Nephron (organoid): ENCODE results near the gene HES2.

Experiments used
- H3K27ac Mint-ChIP-seq, 3 experiments: 2 replicates each; pipeline ENCODE4 v1.8.0; 2020; ENCODE audit warnings: mixed read lengths in 3 of 3, mild to moderate bottlenecking in 2 of 3, moderate library complexity in 1 of 3
- H3K27me3 Mint-ChIP-seq: 2 replicates; pipeline ENCODE4 v1.8.0; 2021; ENCODE audit warnings: low read depth, mild to moderate bottlenecking, moderate library complexity, mixed read lengths
- H3K36me3 Mint-ChIP-seq: 2 replicates; pipeline ENCODE4 v1.8.0; 2020; ENCODE audit warnings: low read depth, mixed read lengths
- H3K4me1 Mint-ChIP-seq: 2 replicates; pipeline ENCODE4 v1.8.0; 2020; ENCODE audit warnings: mixed read lengths
- H3K4me3 Mint-ChIP-seq, 3 experiments: 2 replicates each; pipeline ENCODE4 v1.8.0; 2020; ENCODE audit warnings: mild to moderate bottlenecking in 3 of 3, mixed read lengths in 3 of 3, moderate library complexity in 2 of 3
- H3K9me3 Mint-ChIP-seq: 2 replicates; pipeline ENCODE4 v1.8.0; 2020; ENCODE audit warnings: mixed read lengths
- CTCF ChIP-seq, 3 experiments: fragments of 200-600 bp; sonication (generic); IDR thresholded peaks; one replicate each; pipeline ENCODE4 v1.5.0; 2021; ENCODE audit warnings: antibody characterized with exemption in 3 of 3; ENCODE audit not compliant: unreplicated experiment in 3 of 3

HES2 gene

GRCh38 chr1:6426972-6427350 is 7.2 kb upstream of the HES2 start:
- H3K4me3 Mint-ChIP-seq, result no peak overlapping the region
- peaks cover 7% of the 10 kb centered on the region for H3K4me1 Mint-ChIP-seq
- TF ChIP-seq CTCF (IDR thresholded peaks at IDR 0.05; ENCODE audit: unreplicated experiment in 3 of 3), result no peak
- no peaks in the 10 kb centered on the region for H3K9me3 Mint-ChIP-seq
- no peak overlapping the region for H3K27ac Mint-ChIP-seq
- H3K27me3 Mint-ChIP-seq, result peaks cover 71% of the 10 kb centered on the region
- no peaks in the 10 kb centered on the region for H3K36me3 Mint-ChIP-seq

GRCh38 chr1:6426277-6426971 is 6.7 kb upstream of the HES2 start:
- no peaks in the 10 kb centered on the region for H3K9me3 Mint-ChIP-seq
- no peak overlapping the region for H3K4me3 Mint-ChIP-seq
- no peak for TF ChIP-seq CTCF (IDR thresholded peaks at IDR 0.05; ENCODE audit: unreplicated experiment in 3 of 3)
- no peaks in the 10 kb centered on the region for H3K36me3 Mint-ChIP-seq
- H3K27ac Mint-ChIP-seq, result no peak overlapping the region
- H3K4me1 Mint-ChIP-seq, result peaks cover 7% of the 10 kb centered on the region
- H3K27me3 Mint-ChIP-seq, result peaks cover 76% of the 10 kb centered on the region

- Mint-ChIP-seq H3K27me3 (peaks cover 83% of the 10 kb centered on the region), H3K4me3 (no peak overlapping the region), H3K36me3 (no peaks in the 10 kb centered on the region), H3K9me3 (no peaks in the 10 kb centered on the region), H3K4me1 (peaks cover 7% of the 10 kb centered on the region), H3K27ac (no peak overlapping the region)
- no peak for TF ChIP-seq CTCF (IDR thresholded peaks at IDR 0.05; ENCODE audit: unreplicated experiment in 3 of 3)
Measured at GRCh38 chr1:6425658-6426057, 5.9 kb upstream of the HES2 start.

- Mint-ChIP-seq H3K9me3 (no peaks in the 10 kb centered on the region), H3K4me3 (peak within 1 kb of the TSS in 2 of 3 experiments; percentile 23 to 26), H3K27me3 (peaks cover 83% of the 10 kb centered on the region), H3K36me3 (no peaks in the 10 kb centered on the region), H3K27ac (no peak within 1 kb of the TSS), H3K4me1 (peaks cover under 1% of the 10 kb centered on the region)
- no peak for TF ChIP-seq CTCF (IDR thresholded peaks at IDR 0.05; ENCODE audit: unreplicated experiment in 3 of 3)
Measured at GRCh38 chr1:6424619-6425593, 5.2 kb upstream of the HES2 start, which contains the start of gene ESPN. ESPN (plus strand) TSS chr1:6424776; CDS start chr1:6424956, 180 bp downstream.

GRCh38 chr1:6424000-6424565 is 4.4 kb upstream of the HES2 start:
- H3K4me3 Mint-ChIP-seq, result peak overlapping the region in 2 of 3 experiments; percentile 23 to 26
- H3K27me3 Mint-ChIP-seq, result peaks cover 83% of the 10 kb centered on the region
- no peaks in the 10 kb centered on the region for H3K4me1 Mint-ChIP-seq
- no peak overlapping the region for H3K27ac Mint-ChIP-seq
- no peaks in the 10 kb centered on the region for H3K36me3 Mint-ChIP-seq
- no peak for TF ChIP-seq CTCF (IDR thresholded peaks at IDR 0.05; ENCODE audit: unreplicated experiment in 3 of 3)
- no peaks in the 10 kb centered on the region for H3K9me3 Mint-ChIP-seq
